GM19025 (cell line): ENCODE results near the gene MAP3K13.
"Not testable (repeated sequence)": the region's sequence is repeated elsewhere in the genome, so short reads cannot be mapped to it uniquely, and the experiment has no call there.

Experiments
- ATAC-seq: cut with Tn5 transposase; IDR thresholded peaks from one replicate; pipeline ENCODE4 v1.9.1; 2021; ENCODE audit warnings: mild to moderate bottlenecking, low read depth, moderate library complexity; ENCODE audit not compliant: unreplicated experiment

Gene MAP3K13

DNA sequence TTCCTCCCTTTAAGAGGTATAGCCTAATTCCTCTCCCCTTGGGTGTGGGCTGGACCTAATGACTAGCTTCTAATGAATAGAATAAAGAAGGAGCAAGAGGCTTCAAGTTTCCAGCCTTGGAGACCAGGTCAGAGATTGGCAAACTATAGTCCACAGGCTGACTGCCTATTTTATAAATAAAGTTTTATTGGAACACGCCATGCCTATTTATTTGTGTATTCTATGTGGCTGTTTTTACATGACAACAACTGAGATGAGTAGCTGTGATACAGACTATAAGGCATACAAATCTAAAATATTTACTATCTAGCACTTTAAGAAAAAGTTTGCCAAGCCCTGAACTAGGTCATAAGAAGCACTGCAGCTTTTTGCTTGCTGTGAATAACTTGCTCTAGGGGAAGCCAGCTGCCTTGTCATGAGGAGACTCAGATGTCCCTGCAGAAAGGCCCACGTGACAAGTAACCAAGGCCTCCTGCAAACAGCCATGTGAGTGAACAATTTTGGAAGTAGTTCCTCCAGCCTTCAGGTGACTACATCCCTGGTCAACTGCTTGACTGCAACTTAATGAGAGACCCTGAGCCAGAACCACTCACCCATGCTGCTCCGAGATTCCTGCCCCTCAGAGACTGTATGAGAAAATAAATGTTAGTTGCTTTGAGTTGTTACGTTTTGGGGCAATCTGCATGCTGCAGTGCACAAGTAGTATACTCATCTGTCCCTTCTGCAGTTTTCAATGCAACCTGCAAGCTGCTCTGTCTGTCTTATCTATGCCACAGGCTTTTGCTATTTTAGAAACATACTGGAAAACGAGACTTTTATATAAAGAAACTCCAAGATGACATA lies 21.1 kb upstream of the MAP3K13 start:
- ATAC-seq, result no peak

DNA sequence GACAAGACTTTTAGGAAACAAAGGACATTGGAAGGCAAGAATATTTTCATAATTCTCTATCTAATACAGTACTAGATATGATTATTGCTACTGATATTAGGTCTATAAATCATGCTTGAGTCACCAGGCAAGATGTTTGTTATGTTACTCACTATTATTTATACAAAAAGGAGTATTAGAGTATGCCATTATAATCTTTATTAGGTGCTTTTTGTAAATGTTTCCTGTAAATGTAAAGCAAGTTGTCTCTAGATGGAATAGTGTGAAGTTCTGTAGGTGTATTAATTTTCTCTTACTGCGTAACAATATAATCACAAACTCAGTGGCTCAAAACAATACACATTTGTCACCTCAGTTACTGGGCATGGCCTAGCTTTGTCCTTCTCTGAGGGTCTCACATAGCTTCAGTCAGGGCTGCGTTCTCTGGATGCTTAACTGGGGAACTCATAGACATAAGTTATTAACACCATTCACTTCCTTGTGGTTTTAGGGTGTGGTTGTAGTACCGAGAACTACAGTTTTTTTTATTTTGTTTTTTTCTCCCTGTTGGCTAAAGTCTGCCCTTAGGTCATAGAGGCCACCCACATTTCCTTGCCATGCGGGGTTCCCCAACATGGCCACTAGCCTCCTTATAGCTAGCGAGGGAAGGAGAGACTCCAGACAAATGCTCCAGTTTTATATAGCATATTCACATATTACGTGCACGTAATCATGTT lies 20.3 kb upstream of the MAP3K13 start:
- no peak for ATAC-seq

DNA sequence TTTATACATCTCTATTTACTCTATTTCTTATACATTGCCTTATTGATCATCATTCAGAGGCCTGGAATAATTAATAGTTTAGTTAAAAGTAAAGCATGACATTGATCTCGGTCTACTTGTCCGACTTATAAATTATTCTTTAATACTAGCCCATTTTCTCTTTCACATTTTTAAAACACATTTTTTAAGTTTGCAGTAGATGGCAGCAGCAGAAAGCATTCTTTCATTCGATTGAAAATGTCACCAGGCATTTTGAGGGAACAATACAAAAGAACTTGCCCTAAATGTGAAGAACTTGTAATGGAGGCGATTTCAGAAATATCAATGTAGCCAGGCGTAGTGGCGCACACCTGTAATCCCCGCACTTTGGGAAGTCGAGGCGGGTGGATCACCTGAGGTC lies 15.5 kb upstream of the MAP3K13 start:
- ATAC-seq, result no peak

GRCh38 chr3:185350841-185351240 lies 12.1 kb upstream of the MAP3K13 start:
- ATAC-seq, result no peak

DNA sequence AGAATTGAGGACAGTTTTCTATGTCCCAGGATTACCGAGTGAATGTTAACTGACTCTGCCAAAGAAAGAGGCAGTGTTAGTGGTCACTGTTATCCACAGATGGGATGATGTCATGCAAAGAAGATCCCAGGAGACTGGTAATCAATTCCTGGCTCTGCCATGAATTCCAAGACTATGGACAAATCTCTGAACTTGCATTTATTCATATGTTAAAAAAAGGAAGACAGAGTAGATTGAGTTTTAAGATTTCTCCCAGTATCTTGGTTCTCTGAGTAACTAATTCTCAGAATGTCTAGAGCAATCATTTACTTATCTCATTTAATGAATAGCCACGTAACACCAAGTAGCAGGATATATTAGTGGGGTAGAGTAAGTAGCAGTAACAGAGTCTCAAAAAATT lies 11.5 kb upstream of the MAP3K13 start:
- no peak for ATAC-seq

DNA sequence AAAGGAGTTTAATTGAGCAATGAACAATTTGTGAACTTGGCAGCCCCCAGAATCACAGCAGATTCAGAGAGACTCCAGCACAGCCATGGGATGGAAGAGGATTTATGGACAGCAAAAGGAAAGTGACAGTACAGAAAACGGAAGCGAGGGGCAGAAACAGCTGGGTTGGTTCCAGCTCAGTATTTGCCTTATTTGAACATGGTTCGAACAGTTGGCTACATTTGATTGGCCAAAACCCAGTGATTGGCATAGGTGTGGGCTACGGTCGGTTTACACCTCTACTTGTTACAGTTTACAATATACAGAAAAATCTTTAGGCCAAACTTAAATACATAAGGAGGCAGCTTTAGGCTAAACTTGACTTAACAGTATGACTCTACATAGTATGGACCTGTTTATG lies 9.7 kb upstream of the MAP3K13 start:
- no peak for ATAC-seq

- ATAC-seq, result peak; percentile 98
Measured at GRCh38 chr3:185353823-185354614, 8.9 kb upstream of the MAP3K13 start.

- no peak for ATAC-seq
Measured at GRCh38 chr3:185356499-185356898, 6.4 kb upstream of the MAP3K13 start.

GRCh38 chr3:185361920-185362319 lies 1.0 kb upstream of the MAP3K13 start:
- no peak for ATAC-seq

- ATAC-seq, result peak; percentile 27
Measured at GRCh38 chr3:185363662-185364203, 797 bp downstream of the MAP3K13 start.

DNA sequence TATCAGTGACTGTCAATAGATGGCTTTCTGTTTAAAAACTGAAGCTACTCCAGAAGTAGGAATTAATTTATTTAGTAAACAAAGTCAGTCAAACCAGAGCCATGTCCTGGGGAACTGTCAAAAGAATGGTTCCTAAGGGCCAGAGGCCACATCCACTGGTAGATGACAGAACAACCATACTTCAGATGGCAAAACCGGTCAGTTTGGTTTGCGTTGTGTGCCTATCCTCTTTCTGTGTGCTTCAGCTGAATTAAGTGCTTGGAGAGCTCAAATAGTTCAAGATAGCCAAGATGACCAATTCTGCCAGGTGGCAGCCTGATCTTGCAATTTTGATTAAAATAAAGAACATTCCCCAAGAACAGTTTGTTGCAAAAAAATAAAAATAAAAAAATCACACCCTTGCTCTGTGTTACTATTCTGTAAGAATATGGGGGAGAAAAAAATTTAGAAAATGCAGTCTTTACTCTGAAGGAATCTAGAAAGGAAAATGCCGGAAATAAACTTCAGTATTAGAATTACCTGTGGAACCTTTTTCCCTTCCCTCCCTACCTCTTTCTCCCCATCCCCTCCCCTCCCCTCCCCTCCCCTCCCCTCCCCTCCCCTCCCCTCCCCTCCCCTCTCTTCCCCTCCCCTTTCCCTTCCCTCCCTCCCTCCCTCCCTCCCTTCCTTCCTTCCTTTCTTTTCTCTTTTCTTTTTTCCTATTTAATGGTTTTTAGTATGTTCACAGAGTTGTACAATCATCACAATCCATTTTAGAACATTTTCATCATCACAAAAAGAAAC lies 2.5 kb downstream of the MAP3K13 start:
- no peak for ATAC-seq

- ATAC-seq, result no peak
Measured at GRCh38 chr3:185366074-185366335, 3.1 kb downstream of the MAP3K13 start.

DNA sequence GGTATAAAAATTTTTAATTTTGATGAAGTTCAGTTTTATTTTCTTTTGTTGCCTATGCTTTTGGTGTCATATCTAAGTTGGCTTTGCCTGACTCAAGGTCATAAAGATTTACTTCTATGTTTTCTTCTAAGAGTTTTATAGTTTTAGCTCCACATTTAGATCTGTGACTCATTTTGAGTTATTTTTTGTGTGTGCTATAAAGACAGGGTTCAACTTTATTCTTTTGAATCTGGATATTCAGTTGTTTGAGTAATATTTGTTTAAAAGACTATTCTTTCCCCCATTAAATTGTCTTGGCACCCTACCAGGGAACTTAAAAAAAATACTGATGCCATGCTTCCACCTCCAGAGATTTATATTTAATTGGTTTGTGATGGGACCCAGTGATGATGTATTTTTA lies 4.0 kb downstream of the MAP3K13 start:
- no peak for ATAC-seq

DNA sequence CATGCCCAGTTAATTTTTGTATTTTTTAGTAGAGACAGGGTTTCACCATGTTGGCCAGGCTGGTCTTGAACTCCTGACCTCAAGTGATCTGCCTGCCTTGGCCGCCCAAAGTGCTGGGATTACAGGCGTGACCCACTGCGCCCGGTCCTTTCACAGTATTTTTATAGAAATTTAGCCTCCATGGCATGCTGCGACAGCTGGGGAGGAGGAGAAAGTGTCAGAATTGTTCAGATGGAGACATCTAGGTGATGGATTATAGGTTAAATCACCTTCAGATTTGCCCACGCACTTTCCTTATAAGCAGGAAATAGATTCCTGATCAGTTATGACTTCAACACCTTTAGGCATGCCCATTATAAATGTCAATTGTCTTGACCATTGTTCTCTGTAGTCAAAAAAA lies 7.4 kb downstream of the MAP3K13 start:
- not testable (repeated sequence) for ATAC-seq

- no peak for ATAC-seq
Measured at GRCh38 chr3:185371306-185372074, 8.6 kb downstream of the MAP3K13 start.

- ATAC-seq, result no peak
Measured at GRCh38 chr3:185381320-185382058, 18.6 kb downstream of the MAP3K13 start.

DNA sequence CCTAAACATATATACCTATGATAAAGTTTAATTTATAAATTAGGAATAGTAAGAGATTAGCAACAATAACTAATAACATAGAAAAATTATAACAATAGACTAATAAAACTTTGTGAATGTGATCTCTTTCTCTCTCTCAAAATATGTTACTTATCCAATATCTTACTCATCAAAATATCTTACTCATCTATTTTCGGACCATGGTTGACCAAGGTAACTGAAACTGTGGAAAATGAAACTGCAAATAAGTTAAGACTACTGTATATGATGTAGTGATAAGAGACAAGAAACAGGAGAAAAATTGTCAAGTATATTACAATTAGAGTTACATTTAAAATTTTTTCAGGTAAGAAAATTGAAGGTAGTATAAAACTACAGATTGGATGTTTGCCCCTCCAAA lies 19.2 kb downstream of the MAP3K13 start:
- ATAC-seq, result no peak

- ATAC-seq, result not testable (repeated sequence)
Measured at GRCh38 chr3:185386515-185386914, 23.6 kb downstream of the MAP3K13 start.

- no peak for ATAC-seq
Measured at GRCh38 chr3:185387646-185388045, 24.7 kb downstream of the MAP3K13 start.
